Lower lobe of right lung (tissue), 2 donors: ENCODE data around the gene SUSD4. TPM values are rescaled to one million over a fixed set of nuclear protein-coding genes. Genes with fewer than 3 reads are reported as not detected.

ENCODE experiments used
- ATAC-seq, 2 donors: fragments of 200-7000 bp; cut with Tn5 transposase; one replicate each; pipeline ENCODE4 v1.9.1; 2020 to 2022; ENCODE audit warnings: mild to moderate bottlenecking in 2 of 2, moderate library complexity in 2 of 2
- DNase-seq: peaks from one replicate; pipeline ENCODE4 v3.0.0-alpha.2; 2020
- H3K27ac ChIP-seq: fragments of 200-600 bp; one replicate; pipeline ENCODE4 v1.8.0; 2022
- H3K27me3 ChIP-seq: fragments of 200-600 bp; one replicate; pipeline ENCODE4 v1.8.0; 2022; ENCODE audit warnings: low read depth
- H3K36me3 ChIP-seq: fragments of 200-600 bp; one replicate; pipeline ENCODE4 v1.8.0; 2022; ENCODE audit warnings: mild to moderate bottlenecking
- H3K4me1 ChIP-seq: fragments of 200-600 bp; one replicate; pipeline ENCODE4 v1.8.0; 2022
- H3K4me3 ChIP-seq: fragments of 200-600 bp; one replicate; pipeline ENCODE4 v1.8.0; 2022; ENCODE audit warnings: mild to moderate bottlenecking
- H3K9me3 ChIP-seq: fragments of 200-600 bp; one replicate; pipeline ENCODE4 v1.8.0; 2022
- CTCF ChIP-seq: fragments of 200-600 bp; IDR thresholded peaks from one replicate; pipeline ENCODE4 v1.8.0; 2022; ENCODE audit warnings: antibody characterized with exemption, mild to moderate bottlenecking
- intact Hi-C: fragments of 100-400 bp; cut with DNase I; formaldehyde crosslinking; loops from one replicate; pipeline ENCODE4 v1.11.0; 2022
- total RNA-seq: library from RNA; stranded (reverse); fragmentation: NEBNext Ultra II Directional; extraction: Animal tissue kit (Norgen Biotek cat#: 25700); gene quantifications from one replicate; pipeline ENCODE4 v1.2.1, GENCODE V29; 2021
- donor health status: DM: no; HTN: yes; CAD: no; lungs with severe emphysema.

SUSD4 gene
- total RNA-seq, 1 donor from 2014 or later = 3.7 TPM

- DNase-seq = no peak
- Histone ChIP-seq H3K4me1 (no peaks in the 10 kb centered on the region), H3K27ac (no peak overlapping the region), H3K27me3 (no peaks in the 10 kb centered on the region), H3K36me3 (no peaks in the 10 kb centered on the region), H3K4me3 (no peak overlapping the region), H3K9me3 (no peaks in the 10 kb centered on the region)
- ATAC-seq = no peak
- no peak for TF ChIP-seq CTCF
- intact Hi-C loops = no loop called here
Observed at GRCh38 chr1:223276029-223276428, 87.9 kb downstream of the SUSD4 start.

GRCh38 chr1:223273511-223273910 is 90.5 kb downstream of the SUSD4 start:
- Histone ChIP-seq H3K36me3 (no peaks in the 10 kb centered on the region), H3K9me3 (no peaks in the 10 kb centered on the region), H3K27me3 (no peaks in the 10 kb centered on the region), H3K27ac (no peak overlapping the region), H3K4me3 (no peak overlapping the region), H3K4me1 (no peaks in the 10 kb centered on the region)
- DNase-seq (no peak), ATAC-seq (no peak)
- TF ChIP-seq CTCF = no peak
- intact Hi-C loops = no loop called here

- no peak for ATAC-seq
- Histone ChIP-seq H3K9me3 (no peaks in the 10 kb centered on the region), H3K4me1 (no peaks in the 10 kb centered on the region), H3K36me3 (no peaks in the 10 kb centered on the region), H3K4me3 (no peak overlapping the region), H3K27me3 (no peaks in the 10 kb centered on the region), H3K27ac (no peak overlapping the region)
- no peak for DNase-seq
- intact Hi-C loops = no loop called here
- no peak for TF ChIP-seq CTCF
Observed at GRCh38 chr1:223271085-223271781, 92.7 kb downstream of the SUSD4 start.

GRCh38 chr1:223270155-223270554 is 93.8 kb downstream of the SUSD4 start:
- H3K27ac ChIP-seq = no peak overlapping the region
- ATAC-seq (no peak), DNase-seq (no peak)
- no peak for TF ChIP-seq CTCF
- no peaks in the 10 kb centered on the region for H3K4me1 ChIP-seq
- no peak overlapping the region for H3K4me3 ChIP-seq
- no peaks in the 10 kb centered on the region for H3K9me3 ChIP-seq
- no peaks in the 10 kb centered on the region for H3K27me3 ChIP-seq
- intact Hi-C loops = no loop called here
- no peaks in the 10 kb centered on the region for H3K36me3 ChIP-seq

GRCh38 chr1:223269006-223269405 is 95.0 kb downstream of the SUSD4 start:
- ATAC-seq (no peak), DNase-seq (no peak)
- TF ChIP-seq CTCF = no peak
- intact Hi-C loops = no loop called here
- no peak overlapping the region for H3K4me3 ChIP-seq
- H3K4me1 ChIP-seq = no peaks in the 10 kb centered on the region
- no peaks in the 10 kb centered on the region for H3K36me3 ChIP-seq
- no peaks in the 10 kb centered on the region for H3K27me3 ChIP-seq
- no peak overlapping the region for H3K27ac ChIP-seq
- no peaks in the 10 kb centered on the region for H3K9me3 ChIP-seq
